ENCODE data around the gene PITX1. TPM values are rescaled to one million over a fixed set of nuclear protein-coding genes. Genes with fewer than 3 reads are reported as not detected.

The PITX1 gene
- total RNA-seq, 1 donor from 2014 or later, result not detected

GRCh38 chr5:135062216-135063055, 28.4 kb upstream of the PITX1 start:
- no peak for TF ChIP-seq EZH2phosphoT487 (IDR thresholded peaks at IDR 0.05)
- no peak for TF ChIP-seq CTCF (IDR thresholded peaks at IDR 0.05)
- TF ChIP-seq EZH2 (IDR thresholded peaks at IDR 0.05), result no peak
- no peaks in the 10 kb centered on the region for H3K9me3 Mint-ChIP-seq

GRCh38 chr5:135061001-135061400, 27.0 kb upstream of the PITX1 start:
- H3K79me2 ChIP-seq (ENCODE audit: low read depth), result no peaks in the 10 kb centered on the region
- no peaks in the 10 kb centered on the region for H3F3A ChIP-seq (ENCODE audit: low read depth)
- no peak for DNase-seq (ENCODE audit: low spot score)
- no peak overlapping the region for H2AFZ ChIP-seq (replicated peaks)
- peaks cover 100% of the 10 kb centered on the region for H3K27me3 ChIP-seq
- no peak overlapping the region for H3K27ac Mint-ChIP-seq
- no peak overlapping the region for H3K9ac ChIP-seq
- H3K4me1 Mint-ChIP-seq, result peaks cover 14% of the 10 kb centered on the region
- H4K20me1 ChIP-seq (ENCODE audit: low read depth), result no peaks in the 10 kb centered on the region
- no peak overlapping the region for H3K4me2 ChIP-seq
- H3K27me3 Mint-ChIP-seq (ENCODE audit: insufficient read depth, low read depth), result peaks cover 18% of the 10 kb centered on the region
- no peaks in the 10 kb centered on the region for H3K36me3 Mint-ChIP-seq
- no peaks in the 10 kb centered on the region for H3K9me3 ChIP-seq (ENCODE audit: low read depth)
- H3K4me3 ChIP-seq, result no peak overlapping the region
- no peaks in the 10 kb centered on the region for H3K4me1 ChIP-seq
- H3K27ac ChIP-seq, result no peak overlapping the region
- H3K4me3 Mint-ChIP-seq, result no peak overlapping the region
- H3K9me3 Mint-ChIP-seq, result no peaks in the 10 kb centered on the region
- no peaks in the 10 kb centered on the region for H3K36me3 ChIP-seq
- TF ChIP-seq EZH2 (IDR thresholded peaks at IDR 0.05), result no peak
- no peak for TF ChIP-seq CTCF (IDR thresholded peaks at IDR 0.05)
- TF ChIP-seq EZH2phosphoT487 (IDR thresholded peaks at IDR 0.05), result no peak

More at GRCh38 chr5:135062216-135063055, 28.4 kb upstream of the PITX1 start:
- Histone ChIP-seq H3K4me1 (no peaks in the 10 kb centered on the region), H3K27me3 (peaks cover 100% of the 10 kb centered on the region), H3K79me2 (ENCODE audit: low read depth) (no peaks in the 10 kb centered on the region), H2AFZ (replicated peaks) (no peak overlapping the region), H3K9ac (no peak overlapping the region), H3K36me3 (no peaks in the 10 kb centered on the region), H3K9me3 (ENCODE audit: low read depth) (no peaks in the 10 kb centered on the region), H3K27ac (no peak overlapping the region), H4K20me1 (ENCODE audit: low read depth) (no peaks in the 10 kb centered on the region), H3K4me3 (no peak overlapping the region), H3K4me2 (no peak overlapping the region), H3F3A (ENCODE audit: low read depth) (no peaks in the 10 kb centered on the region)
- DNase-seq (ENCODE audit: low spot score), result no peak
- Mint-ChIP-seq H3K36me3 (no peaks in the 10 kb centered on the region), H3K27me3 (ENCODE audit: insufficient read depth, low read depth) (peaks cover 20% of the 10 kb centered on the region), H3K4me3 (no peak overlapping the region), H3K4me1 (peaks cover 18% of the 10 kb centered on the region), H3K27ac (peak overlapping the region; percentile 8)

GRCh38 chr5:135060021-135060420, 26.0 kb upstream of the PITX1 start:
- H3K27ac ChIP-seq, result no peak overlapping the region
- H3K9ac ChIP-seq, result no peak overlapping the region
- no peaks in the 10 kb centered on the region for H3K4me1 ChIP-seq
- H3F3A ChIP-seq (ENCODE audit: low read depth), result no peaks in the 10 kb centered on the region
- no peaks in the 10 kb centered on the region for H3K36me3 Mint-ChIP-seq
- no peak for TF ChIP-seq EZH2 (IDR thresholded peaks at IDR 0.05)
- no peak for TF ChIP-seq EZH2phosphoT487 (IDR thresholded peaks at IDR 0.05)
- no peak for TF ChIP-seq CTCF (IDR thresholded peaks at IDR 0.05)
- no peak overlapping the region for H3K4me2 ChIP-seq
- H3K9me3 Mint-ChIP-seq, result no peaks in the 10 kb centered on the region
- no peaks in the 10 kb centered on the region for H3K79me2 ChIP-seq (ENCODE audit: low read depth)
- no peaks in the 10 kb centered on the region for H3K36me3 ChIP-seq
- H3K4me3 ChIP-seq, result no peak overlapping the region
- H3K9me3 ChIP-seq (ENCODE audit: low read depth), result no peaks in the 10 kb centered on the region
- no peaks in the 10 kb centered on the region for H4K20me1 ChIP-seq (ENCODE audit: low read depth)
- peaks cover 15% of the 10 kb centered on the region for H3K27me3 Mint-ChIP-seq (ENCODE audit: insufficient read depth, low read depth)
- H3K27me3 ChIP-seq, result peaks cover 100% of the 10 kb centered on the region
- H3K27ac Mint-ChIP-seq, result no peak overlapping the region
- no peak overlapping the region for H3K4me3 Mint-ChIP-seq
- H2AFZ ChIP-seq (replicated peaks), result no peak overlapping the region
- H3K4me1 Mint-ChIP-seq, result peaks cover 14% of the 10 kb centered on the region
- DNase-seq (ENCODE audit: low spot score), result no peak

All from neural progenitor cell (in vitro differentiated cells).